ENCODE measurements around the gene IFNL4. TPM values are rescaled to one million over a fixed set of nuclear protein-coding genes. Genes with fewer than 3 reads are reported as not detected.

Gene IFNL4
- total RNA-seq, 1 donor from 2014 or later: not detected

DNA sequence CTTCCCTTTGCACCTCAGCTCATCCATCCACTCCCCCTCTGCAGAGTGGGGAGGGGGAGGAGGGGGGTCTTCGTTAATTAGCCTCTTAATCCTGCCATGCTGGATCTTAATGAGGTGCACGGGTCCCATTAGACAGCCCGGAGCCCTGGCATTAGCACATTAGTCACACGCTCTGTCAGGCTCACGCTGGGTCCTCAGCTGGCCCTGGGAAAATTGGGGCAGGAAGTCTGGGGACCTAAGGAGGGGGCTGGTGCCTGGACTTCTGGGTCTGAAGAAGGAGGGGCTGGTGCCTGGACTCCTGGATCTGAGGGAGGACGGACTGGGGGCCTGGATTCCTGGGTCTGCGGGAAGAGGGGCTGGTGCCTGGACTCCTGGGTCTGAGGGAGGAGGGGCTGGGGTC lies 52.3 kb downstream of the IFNL4 start:
- peaks cover 61% of the 10 kb centered on the region for H3K27me3 Mint-ChIP-seq (ENCODE audit: low read depth, unreplicated experiment)
- TF ChIP-seq, protein P1, sequence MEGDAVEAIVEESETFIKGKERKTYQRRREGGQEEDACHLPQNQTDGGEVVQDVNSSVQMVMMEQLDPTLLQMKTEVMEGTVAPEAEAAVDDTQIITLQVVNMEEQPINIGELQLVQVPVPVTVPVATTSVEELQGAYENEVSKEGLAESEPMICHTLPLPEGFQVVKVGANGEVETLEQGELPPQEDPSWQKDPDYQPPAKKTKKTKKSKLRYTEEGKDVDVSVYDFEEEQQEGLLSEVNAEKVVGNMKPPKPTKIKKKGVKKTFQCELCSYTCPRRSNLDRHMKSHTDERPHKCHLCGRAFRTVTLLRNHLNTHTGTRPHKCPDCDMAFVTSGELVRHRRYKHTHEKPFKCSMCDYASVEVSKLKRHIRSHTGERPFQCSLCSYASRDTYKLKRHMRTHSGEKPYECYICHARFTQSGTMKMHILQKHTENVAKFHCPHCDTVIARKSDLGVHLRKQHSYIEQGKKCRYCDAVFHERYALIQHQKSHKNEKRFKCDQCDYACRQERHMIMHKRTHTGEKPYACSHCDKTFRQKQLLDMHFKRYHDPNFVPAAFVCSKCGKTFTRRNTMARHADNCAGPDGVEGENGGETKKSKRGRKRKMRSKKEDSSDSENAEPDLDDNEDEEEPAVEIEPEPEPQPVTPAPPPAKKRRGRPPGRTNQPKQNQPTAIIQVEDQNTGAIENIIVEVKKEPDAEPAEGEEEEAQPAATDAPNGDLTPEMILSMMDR (IDR thresholded peaks at IDR 0.05; ENCODE audit: insufficient read depth, low read depth, low read length): no peak
- TF ChIP-seq EZH2 (IDR thresholded peaks at IDR 0.05; ENCODE audit: insufficient read depth, low read length): no peak

More for the DNA sequence above, 52.3 kb downstream of the IFNL4 start:
- Mint-ChIP-seq H3K4me3 (ENCODE audit: unreplicated experiment) (no peak overlapping the region), H3K27ac (ENCODE audit: unreplicated experiment) (no peak overlapping the region), H3K9me3 (ENCODE audit: unreplicated experiment) (no peaks in the 10 kb centered on the region), H3K36me3 (ENCODE audit: low read depth, unreplicated experiment) (no peaks in the 10 kb centered on the region), H3K4me1 (ENCODE audit: low read depth, unreplicated experiment) (peaks cover 2% of the 10 kb centered on the region)
- FAIRE-seq (no peak), DNase-seq (ENCODE audit: low read depth) (no peak)
- Histone ChIP-seq H3K4me1 (ENCODE audit: insufficient read depth, low read length) (no peaks in the 10 kb centered on the region), H3K36me3 (ENCODE audit: insufficient read depth, low read length) (no peaks in the 10 kb centered on the region), H3K27me3 (ENCODE audit: insufficient read depth, low read length) (peaks cover 33% of the 10 kb centered on the region), H3K4me3 (ENCODE audit: insufficient read depth, low read depth, low read length) (no peak overlapping the region), H3K27ac (ENCODE audit: low read depth, low read length) (no peak overlapping the region), H4K20me1 (ENCODE audit: insufficient read depth, low read length) (no peaks in the 10 kb centered on the region), H3K9me3 (ENCODE audit: insufficient read depth, low read depth, low read length) (no peaks in the 10 kb centered on the region), H2AFZ (ENCODE audit: low read depth, low read length) (no peak overlapping the region), H3K9ac (ENCODE audit: low read length) (no peak overlapping the region), H3K79me2 (ENCODE audit: insufficient read depth, low read length) (no peaks in the 10 kb centered on the region), H3K4me2 (ENCODE audit: low read length) (no peak overlapping the region)

Other genes starting within 250 kb of the IFNL4 start
- 4.1 and 7.1 TPM in 2 replicates for gene FBXO27, start 216.3 kb downstream of the IFNL4 start, total RNA-seq
- not detected in 2 replicates for gene ACP7, start 164.5 kb downstream of the IFNL4 start, total RNA-seq
- 48.0 and 51.1 TPM in 2 replicates for gene PAK4, start 123.1 kb downstream of the IFNL4 start, total RNA-seq
- not detected in 2 replicates for gene NCCRP1, start 51.9 kb downstream of the IFNL4 start, total RNA-seq
- gene SYCN, start 44.6 kb downstream of the IFNL4 start, total RNA-seq: not detected in 2 replicates
- not detected in 2 replicates for gene IFNL3, start 3.9 kb downstream of the IFNL4 start, total RNA-seq
- gene IFNL2, start 19.5 kb upstream of the IFNL4 start, total RNA-seq: not detected in 2 replicates
- 0.52 and 1.3 TPM in 2 replicates for gene IFNL1, start 47.6 kb upstream of the IFNL4 start, total RNA-seq
- gene LRFN1, start 72.0 kb upstream of the IFNL4 start, total RNA-seq: 1.5 and 2.0 TPM in 2 replicates
- 0.79 and 1.1 TPM in 2 replicates for gene GMFG, start 87.2 kb upstream of the IFNL4 start, total RNA-seq
- 95.0 and 98.6 TPM in 2 replicates for gene SAMD4B, start 93.6 kb upstream of the IFNL4 start, total RNA-seq
- gene PAF1, start 142.2 kb upstream of the IFNL4 start, total RNA-seq: 42.0 and 43.2 TPM in 2 replicates
- gene MED29, start 142.5 kb upstream of the IFNL4 start, total RNA-seq: 27.0 and 29.9 TPM in 2 replicates
- 21.6 and 28.0 TPM in 2 replicates for gene ZFP36, start 158.0 kb upstream of the IFNL4 start, total RNA-seq
- gene PLEKHG2, start 163.8 kb upstream of the IFNL4 start, total RNA-seq: 101 and 102 TPM in 2 replicates
- 1,194 and 1,329 TPM in 2 replicates for gene RPS16, start 187.1 kb upstream of the IFNL4 start, total RNA-seq
- 163 and 171 TPM in 2 replicates for gene SUPT5H, start 196.7 kb upstream of the IFNL4 start, total RNA-seq
- 85.3 and 97.2 TPM in 2 replicates for gene TIMM50, start 232.0 kb upstream of the IFNL4 start, total RNA-seq

All from astrocyte (in vitro differentiated cells and primary cell).